ENCODE measurements around the gene MMP15.

GRCh38 chr16:57995721-57996405, 29.7 kb upstream of the MMP15 start:
- no peak for TF ChIP-seq CTCF (IDR thresholded peaks at IDR 0.05)
- no peak for TF ChIP-seq POLR2A (IDR thresholded peaks at IDR 0.05)
